ENCODE results near the gene NPY4R.
"Not testable (repeated sequence)": the region's sequence is repeated elsewhere in the genome, so short reads cannot be mapped to it uniquely, and the experiment has no call there.

Gene NPY4R, protein sequence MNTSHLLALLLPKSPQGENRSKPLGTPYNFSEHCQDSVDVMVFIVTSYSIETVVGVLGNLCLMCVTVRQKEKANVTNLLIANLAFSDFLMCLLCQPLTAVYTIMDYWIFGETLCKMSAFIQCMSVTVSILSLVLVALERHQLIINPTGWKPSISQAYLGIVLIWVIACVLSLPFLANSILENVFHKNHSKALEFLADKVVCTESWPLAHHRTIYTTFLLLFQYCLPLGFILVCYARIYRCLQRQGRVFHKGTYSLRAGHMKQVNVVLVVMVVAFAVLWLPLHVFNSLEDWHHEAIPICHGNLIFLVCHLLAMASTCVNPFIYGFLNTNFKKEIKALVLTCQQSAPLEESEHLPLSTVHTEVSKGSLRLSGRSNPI

DNA sequence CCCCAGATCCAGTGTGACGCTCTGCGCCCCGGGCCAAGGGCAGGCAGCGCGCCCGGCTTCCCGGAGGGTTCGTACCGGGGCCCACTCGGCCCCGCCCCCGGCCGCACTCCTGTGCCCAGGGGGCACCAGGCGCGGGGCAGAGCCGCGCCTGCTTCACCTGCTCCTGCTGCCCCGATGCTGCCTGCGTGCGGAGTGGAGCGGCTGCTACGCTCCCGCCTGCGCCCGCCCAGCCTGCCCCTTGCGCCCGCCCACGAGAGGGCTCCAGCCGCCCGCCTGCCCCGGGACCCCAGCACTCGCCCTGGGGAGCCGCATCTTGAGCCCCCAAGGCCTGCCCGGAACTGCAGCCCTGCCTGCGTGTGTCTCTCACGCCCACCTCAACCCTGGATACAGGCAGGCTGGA lies at the start of gene NPY4R:
Gene NPY4R, minus strand, starts transcription at position 194 of the 400 bp plus-strand sequence. CDS start 3,323 bp downstream, outside the sequence.
- DNase-seq (ENCODE audit: low read depth) = not testable (repeated sequence)

DNA sequence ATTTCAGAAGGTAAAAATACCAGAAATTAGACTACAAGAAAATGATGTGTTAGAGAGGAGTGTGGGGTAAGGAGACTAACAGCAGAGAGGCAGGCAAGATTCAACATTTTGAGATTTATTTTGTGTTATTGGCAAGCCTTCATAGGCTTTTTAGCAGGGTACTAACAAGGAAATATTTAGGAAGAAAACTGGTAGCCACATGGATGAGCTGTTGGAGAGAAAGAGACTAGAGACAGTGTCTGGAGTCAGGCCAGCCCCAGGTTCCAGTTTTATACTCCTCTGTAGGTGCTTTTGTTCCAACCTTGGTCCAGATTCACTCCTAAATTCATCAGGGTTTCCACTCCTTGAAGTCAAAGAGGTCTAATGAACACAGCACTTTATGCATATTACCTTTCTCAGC lies 49.6 kb upstream of the NPY4R start:
- DNase-seq (ENCODE audit: low read depth) = no peak

DNA sequence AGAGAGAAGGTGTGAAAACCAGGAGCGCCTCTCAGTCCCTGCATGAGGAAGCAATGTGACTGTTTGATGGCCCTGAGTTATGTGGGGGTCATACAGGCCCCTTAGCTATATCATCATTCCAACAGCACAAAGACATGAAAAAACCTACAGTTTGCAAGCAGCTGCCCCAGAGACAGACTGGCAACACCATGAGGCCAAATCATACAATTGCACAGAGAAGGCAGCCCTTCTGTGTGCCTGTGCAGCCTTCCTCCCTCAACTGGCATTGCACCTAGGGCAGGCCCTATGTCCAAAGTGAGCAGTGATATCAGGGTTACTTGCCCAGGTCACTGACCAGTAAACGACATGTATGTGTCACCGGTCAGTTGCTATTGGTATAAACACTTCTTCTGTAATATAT lies 49.1 kb upstream of the NPY4R start:
- DNase-seq (ENCODE audit: low read depth) = no peak

DNA sequence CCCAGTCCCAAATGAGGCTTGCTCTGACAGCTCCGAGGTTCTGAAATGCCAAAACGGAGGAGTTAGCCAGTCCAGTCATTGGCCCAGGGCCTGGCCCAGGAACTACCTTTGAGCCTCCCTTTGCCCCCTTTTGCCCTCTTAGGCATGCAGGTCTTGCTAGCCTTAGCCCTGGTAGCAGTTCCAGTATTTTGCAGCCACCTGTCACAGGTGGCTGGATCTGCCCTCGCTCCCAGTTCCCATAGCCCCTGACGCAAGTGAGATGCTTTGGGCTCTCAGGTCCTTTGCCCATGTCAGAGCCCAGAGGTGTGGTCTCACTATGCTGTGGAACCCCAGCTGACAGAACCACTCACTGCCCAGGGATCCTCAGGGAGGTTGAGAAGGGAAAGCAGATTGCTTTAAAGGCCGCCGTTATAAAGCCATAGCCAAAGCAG lies 48.7 kb upstream of the NPY4R start:
- no peak for DNase-seq (ENCODE audit: low read depth)

DNA sequence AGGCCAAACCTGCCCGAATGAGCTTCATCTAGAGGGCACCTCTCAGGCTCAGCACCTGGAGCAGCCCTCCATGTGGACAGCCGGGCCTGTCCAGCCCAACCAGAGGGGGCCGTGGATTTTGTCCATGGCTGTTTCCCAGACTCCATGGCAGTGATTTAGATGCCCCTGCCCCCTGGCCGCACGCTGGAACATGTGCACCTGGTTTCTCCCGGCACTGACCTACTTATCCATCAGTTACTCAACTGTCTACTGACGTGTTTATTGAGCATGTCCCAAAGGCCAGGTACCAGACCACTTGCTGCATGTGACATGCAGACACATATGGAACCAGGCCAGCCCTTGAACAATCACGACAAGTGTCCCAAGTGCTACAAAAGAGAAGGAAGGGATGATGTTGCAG lies 47.6 kb upstream of the NPY4R start:
- DNase-seq (ENCODE audit: low read depth) = not testable (repeated sequence)

DNA sequence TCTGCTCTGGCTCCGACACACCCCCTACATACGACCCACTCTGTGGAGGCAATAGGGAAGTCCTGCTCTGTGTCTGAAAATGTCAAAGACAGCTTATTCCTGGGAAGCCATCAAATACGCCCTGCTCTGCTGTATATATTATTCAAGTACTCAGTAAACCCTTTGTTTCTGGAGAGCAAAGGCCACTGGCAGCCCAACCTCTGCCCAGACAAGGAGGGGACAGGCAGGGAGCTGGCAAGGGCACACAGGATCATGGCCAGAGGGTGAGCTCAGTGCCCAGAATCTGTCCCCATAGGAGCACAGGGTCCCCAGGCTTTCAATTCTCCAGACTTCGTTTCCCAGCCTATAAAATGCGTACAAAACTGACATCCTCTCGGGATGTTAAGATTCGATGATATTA lies 47.0 kb upstream of the NPY4R start:
- not testable (repeated sequence) for DNase-seq (ENCODE audit: low read depth)

DNA sequence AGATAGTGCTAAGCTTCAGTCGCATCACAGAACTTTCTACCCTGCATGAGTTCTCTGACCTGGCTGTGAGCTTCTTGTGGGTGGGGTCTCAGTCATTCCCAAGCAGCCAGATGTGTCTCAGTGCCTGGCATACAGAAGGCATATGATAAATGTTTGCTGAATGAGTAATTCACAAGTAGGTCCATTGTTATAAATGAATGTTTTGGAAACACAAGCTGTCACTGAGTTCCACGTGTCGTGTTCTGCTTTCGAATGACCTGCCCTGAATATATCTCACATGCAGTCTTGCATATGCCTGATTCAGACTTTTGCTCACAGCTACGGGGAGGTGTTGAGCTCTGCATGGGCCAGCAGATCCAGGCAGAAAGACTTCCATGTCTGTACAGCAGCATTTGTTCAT lies 46.2 kb upstream of the NPY4R start:
- not testable (repeated sequence) for DNase-seq (ENCODE audit: low read depth)

DNA sequence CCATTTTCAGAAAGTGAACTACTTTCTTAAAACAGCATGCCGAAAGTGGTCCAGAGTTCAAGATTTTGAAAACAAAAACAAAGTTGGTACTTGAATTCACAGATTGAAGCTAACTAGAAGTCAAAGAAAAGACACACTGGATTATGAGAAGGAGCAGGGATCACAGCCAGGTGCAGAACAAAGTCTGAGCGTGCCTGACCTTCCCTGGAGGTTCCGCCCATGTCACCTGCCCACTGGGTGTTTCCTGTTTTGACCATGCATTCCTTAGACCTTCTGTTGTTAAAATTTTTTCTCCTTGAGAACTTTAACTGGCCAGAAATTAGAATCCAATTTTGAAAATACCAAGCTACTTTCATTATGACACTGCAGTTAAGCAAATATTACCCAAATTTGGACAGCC lies 34.2 kb upstream of the NPY4R start:
- not testable (repeated sequence) for DNase-seq (ENCODE audit: low read depth)

DNA sequence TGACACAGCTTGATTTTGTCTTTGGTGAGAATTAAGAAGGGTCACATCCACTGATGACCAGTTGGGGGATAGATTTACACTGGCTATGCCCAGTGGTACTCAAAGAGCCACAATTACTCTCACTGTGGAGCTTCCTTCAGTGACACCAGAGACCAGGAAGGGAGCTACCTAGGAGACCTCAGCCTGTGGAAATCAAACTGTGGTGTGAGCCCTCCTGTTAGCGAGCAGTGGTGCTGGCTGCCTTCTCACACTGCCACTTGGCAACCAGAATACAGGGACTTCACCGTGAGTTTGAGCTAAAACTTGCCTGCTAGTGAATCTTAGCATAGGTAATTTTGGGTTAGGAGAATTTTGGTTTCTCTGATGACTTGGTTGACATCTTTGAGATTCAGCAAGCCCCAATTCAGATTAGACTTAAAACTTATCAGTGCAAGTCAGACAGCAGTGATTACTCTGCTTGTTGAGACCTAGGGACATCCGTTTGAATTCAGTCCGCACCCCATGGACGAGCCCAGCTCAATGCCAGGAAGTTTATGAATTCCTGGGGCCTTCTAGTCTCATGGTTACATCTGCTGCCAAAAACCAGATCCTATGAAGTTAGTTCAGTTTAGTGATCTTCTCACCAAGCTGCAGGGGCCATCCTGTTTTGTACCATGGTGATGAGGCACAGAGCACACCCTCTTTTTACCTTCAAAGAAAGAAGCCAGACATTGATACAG lies 33.4 kb upstream of the NPY4R start:
- not testable (repeated sequence) for DNase-seq (ENCODE audit: low read depth)

DNA sequence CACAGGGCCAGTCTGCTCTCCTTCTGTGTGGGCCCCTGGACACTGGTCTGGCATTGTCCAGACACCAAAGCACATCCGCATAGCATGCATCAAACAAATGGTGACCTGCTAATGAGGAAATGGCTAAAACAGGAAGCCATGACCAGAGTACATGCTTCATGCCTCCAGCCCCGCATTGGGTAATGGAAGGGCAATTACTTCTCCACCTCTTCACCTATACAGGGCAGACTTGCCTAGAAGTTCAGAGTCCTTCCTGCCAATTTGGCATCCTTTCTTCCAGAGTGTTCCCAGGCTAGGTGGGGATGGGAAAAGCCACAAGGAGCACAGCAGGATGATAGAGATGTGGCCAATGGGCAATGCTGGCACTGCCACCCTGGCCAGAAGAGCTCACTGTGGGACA lies 32.1 kb upstream of the NPY4R start:
- not testable (repeated sequence) for DNase-seq (ENCODE audit: low read depth)

DNA sequence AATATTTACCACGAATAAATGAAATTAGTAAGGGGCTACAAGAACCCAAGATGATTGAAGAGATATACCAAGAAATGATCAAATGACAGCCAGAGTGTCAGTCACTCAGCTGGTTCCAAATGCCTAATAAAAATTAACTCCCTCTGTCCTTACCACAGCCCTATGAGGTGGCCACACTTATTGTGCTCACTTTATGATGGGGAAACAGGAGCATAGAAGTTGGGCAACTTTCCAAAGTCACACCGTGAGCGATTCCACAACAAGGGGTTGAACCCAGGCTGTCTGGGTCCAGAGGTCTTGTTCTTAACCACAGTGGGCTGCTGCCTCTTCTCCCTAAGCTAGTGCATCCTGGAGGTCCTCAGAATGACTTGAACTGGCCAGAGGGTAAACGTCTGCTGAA lies 31.6 kb upstream of the NPY4R start:
- DNase-seq (ENCODE audit: low read depth) = not testable (repeated sequence)

DNA sequence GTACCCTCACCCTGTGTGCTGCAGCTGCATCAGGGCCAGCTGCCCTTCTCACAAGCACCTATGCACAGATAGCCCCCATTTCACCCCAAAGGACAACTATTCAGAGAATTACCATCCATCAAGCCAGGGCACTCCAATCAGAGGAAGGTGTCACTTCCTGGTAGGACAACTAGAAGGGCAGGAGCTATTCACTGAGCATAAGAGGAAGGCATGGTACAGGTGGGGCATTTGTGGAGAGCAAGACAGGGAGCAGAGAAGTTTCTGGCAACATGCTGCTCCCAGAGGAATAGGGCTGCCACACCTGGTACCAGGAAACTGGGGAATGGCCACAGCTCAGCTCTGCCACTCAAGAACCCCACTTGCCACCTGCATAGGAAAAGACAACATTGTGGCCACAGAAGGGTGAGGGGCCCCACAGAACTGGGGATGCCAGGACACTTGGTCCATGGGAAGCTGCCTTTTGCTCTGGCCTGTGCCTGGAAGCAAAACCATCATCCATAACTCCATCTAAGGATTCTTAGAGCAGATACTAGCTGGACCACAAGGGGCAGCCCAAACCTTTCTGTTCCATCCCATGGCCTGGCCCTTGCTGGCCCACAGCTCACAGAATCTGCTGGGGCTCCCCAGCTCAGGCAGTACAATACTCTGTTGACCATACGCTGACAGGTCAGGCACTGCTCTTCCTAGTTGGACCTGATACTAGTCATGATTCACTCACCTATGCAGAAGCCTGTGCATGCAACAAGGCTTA lies 25.8 kb upstream of the NPY4R start:
- not testable (repeated sequence) for DNase-seq (ENCODE audit: low read depth)

DNA sequence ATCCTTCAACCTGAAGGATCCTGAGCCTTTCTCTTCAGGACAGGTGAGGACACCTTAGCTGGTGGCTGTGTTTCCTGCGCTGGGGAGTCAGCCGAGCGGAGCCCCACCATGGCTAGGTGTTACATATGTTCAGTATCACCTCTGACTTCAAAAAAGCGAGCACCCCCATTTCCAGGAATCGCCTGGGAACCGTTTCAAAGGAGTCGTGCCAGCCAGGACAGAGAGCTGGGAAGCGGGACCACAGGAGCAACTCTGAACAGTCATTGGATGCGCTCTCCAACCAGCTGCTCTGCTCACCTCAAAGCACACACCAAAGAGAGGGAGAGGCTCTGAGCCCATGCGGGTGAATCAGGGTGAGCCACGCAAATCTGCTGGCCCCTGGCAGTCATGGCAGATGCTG lies 24.5 kb upstream of the NPY4R start:
- not testable (repeated sequence) for DNase-seq (ENCODE audit: low read depth)

DNA sequence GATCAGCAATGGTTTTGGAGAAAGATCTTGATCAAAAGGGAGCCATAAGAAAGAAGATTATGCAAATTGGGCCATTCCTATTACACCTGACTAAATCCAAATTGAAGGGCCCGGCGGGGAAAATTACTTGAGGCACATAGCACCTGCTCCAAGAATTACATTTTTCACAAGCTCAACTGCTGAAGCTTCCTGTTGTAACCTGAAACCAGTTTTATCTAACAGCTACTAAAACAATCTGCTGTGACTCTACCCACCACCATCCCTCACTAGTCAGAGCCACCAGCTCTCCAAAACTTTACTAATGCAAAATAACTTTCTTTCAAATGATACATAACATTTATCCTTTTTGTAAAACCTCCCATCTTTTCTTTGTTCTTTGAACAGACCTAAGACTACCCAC lies 20.7 kb upstream of the NPY4R start:
- DNase-seq (ENCODE audit: low read depth) = not testable (repeated sequence)

DNA sequence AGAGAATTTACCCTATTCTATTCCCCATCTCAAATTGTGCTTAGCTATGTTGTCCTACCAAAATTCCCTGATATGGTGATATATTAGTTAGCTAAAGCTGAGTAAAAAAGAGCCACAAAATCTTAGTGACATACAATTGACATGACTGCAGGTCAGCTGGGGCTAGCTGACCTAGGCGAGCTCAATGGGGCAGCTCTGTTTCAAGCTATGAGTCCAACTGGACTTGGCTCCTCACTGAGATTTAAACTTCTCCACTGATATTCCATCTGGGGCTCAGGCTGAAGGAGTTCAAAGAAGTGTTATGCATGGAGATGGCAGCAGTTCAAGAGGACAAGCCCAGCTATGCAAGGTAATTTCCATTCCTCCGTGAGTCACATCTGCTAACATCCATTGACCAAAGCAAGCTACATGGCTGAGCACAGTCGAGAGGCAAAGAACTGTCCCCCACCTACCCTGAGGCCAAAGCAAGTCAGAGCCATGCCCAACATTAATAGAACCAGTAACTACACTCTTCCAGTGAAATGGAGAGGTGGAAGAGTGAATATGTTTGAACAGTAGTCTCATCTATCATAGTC lies 9.1 kb upstream of the NPY4R start:
- DNase-seq (ENCODE audit: low read depth) = not testable (repeated sequence)

DNA sequence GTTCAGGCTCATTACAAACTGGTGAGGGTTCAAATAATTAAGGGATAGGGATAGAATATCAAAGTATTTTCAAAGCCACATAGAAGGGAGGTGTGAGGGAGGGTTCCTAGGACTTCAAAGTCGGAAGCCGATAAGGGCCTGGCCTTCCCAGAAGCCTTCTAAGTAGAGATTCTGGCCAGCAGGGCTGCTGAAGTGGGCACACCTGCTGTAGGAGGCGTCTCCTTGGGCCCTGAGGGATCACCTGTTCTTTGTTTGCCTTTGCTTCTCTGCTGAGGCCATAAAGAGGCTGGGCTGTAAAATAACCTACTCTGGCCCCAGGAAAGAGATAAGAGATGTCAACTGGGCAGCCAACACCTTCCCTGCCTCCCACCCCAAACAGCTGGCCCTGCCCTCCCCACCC lies 8.0 kb upstream of the NPY4R start:
- not testable (repeated sequence) for DNase-seq (ENCODE audit: low read depth)

DNA sequence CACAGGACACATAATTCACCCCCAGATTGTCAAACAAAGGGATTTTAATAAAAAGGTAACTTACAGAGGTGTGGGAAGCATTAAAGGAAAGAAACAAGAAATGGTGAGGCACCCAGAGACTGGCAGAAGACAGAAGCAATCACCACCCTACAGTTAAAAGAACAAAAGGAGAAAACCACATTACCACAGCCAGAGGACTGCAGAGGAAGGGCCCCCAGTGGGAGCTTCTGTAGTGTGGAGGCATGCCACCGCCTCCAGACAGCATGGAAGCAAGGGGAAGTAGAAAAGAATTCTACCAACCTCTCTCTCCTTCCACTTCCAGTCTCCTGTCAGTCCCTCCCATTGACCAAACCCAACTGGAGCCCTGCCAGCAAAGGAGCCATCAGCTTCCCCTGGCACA lies 4.4 kb upstream of the NPY4R start:
- DNase-seq (ENCODE audit: low read depth) = not testable (repeated sequence)

DNA sequence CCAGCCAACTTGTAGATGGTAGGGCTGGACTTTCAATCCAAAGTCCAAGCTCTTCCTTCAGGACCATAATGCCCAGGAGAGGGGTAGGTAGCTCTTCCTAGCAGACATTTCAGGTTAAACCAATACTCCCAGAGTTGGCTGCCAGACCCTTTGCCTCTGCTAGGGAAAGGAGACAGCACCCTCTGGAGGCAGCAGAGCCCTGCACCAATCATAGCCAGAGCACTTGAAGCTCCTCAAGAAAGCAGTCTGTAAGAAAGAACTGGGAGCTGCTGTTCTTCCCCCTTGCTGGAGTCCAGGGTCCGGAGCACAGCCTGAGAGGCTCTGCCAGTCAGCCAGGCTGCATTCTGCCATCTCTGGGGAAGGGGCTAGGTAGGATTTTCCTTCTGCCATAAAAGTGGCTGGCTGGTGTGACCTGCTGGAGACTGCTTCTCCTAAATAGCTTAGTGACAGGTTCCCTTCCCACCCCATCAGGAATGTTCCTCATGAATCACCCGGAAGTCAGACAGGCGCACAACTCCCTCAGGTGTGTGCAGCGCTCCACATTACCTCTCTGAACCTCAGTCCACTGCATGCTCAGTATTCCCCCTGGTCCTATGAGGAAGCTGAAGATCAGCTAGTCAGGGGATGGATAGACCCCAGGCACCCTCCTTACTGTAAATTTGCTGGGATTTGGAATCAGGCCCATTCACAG lies 2.5 kb upstream of the NPY4R start:
- DNase-seq (ENCODE audit: low read depth) = not testable (repeated sequence)

DNA sequence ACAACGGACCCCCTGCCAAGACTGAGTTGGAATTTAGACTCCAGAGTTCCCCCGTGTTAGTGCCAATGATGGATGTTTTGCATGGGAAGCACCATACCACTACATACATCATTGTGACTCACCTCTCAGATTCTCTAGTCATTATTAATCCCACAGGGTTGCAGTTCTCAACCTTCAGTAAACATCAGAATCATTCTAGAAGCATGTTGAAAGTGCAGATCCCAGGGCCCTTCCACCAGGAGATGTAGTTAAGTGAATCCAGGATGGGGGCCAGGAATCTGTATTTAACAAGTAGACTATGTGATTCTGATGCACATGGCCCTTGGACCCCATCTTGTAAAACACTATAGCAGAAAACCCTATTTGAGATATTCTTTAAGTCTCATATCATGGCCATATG lies 2.1 kb downstream of the NPY4R start:
- peak; percentile 64 for DNase-seq (ENCODE audit: low read depth)

DNA sequence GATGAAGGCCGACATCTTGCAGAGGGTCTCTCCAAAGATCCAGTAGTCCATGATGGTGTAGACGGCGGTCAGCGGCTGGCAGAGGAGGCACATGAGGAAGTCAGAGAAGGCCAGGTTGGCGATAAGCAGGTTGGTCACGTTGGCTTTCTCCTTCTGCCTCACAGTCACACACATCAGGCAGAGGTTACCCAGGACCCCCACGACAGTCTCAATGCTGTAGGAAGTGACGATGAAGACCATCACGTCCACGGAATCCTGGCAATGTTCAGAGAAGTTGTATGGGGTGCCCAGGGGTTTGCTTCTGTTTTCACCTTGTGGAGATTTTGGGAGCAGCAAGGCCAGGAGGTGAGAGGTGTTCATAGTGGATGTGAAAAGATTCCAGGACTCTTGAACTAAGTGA lies 3.5 kb downstream of the NPY4R start:
- not testable (repeated sequence) for DNase-seq (ENCODE audit: low read depth)

DNA sequence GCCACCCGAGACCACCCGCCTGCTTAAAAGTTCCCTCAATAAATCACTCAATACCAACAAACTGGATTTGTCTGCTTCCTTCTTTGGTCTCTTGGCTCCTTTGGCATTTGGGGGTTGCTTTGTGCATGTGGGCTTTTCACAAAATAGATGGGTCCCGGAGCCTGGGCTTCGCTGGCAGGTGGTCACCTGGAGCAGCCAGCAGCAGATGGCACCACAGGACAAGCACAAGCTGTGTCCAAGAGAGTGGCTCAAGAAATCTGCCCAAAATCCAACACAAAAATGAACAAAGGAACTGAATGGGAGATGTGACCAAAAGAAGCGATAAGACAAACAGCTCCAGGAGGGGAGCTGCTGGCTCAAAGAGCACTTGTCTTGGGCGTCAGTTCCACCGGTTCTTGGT lies 6.2 kb downstream of the NPY4R start:
- DNase-seq (ENCODE audit: low read depth) = not testable (repeated sequence)

DNA sequence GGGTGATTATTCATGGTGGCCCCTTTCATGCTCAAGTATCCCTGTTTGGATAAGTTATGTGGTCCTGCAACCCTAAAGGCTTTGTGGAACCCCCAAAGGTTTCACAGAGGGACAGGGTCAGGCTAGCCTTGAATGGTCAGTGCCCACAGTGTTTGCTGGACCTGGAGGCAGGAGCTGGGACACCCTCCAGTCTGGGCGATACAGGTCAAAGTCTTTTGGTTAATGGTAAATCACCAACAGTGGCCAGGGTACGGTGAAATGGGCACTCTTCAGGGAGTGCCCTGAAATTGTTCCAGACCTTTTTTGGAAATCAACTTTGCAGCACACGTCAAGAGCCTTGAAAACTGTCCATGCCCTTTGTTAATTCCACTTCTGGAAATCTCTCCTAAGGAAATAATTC lies 8.7 kb downstream of the NPY4R start:
- DNase-seq (ENCODE audit: low read depth) = not testable (repeated sequence)

All from ELR (cell line).